Measurements from ENCODE around the gene EPHA3. TPM values are rescaled to one million over a fixed set of nuclear protein-coding genes. Genes with fewer than 3 reads are reported as not detected.

EPHA3 gene
- total and polyA plus RNA-seq, 9 of the 15 experiments (the other 6 are each of a cell fraction or from before 2014, with no cell fraction given) = not detected

DNA sequence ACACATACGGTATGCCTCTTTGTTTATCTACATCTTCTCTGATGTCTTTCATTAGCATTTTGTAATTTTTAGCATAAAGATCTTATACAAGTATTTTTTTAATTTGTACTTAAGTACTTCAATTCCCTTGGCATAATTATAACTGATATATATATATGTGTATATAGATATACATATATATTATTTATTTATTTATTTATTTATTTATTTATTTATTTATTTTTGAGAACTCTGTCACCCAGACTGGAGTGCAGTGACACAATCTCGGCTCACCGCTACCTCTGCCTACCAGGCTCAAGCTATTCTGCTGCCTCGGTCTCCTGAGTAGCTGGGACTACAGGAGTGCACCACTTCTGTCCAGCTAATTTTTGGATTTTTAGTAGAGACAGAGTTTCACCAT, 382.7 kb downstream of the EPHA3 start:
- Histone ChIP-seq H4K20me1 (replicated peaks; ENCODE audit: control insufficient read depth, insufficient read depth, low read length) (no peaks in the 10 kb centered on the region), H2AFZ (ENCODE audit: low read depth, low read length) (no peak overlapping the region), H3K4me3 (no peak overlapping the region), H3K9ac (ENCODE audit: insufficient read depth in 1 of 2, low read depth in 2 of 2, low read length in 2 of 2) (no peak overlapping the region), H3K79me2 (ENCODE audit: control insufficient read depth, insufficient read depth, low read length) (no peaks in the 10 kb centered on the region), H3K4me2 (ENCODE audit: insufficient read depth, low read length) (no peak overlapping the region), H3K27ac (ENCODE audit: extremely low read depth, low read depth, low read length) (no peak overlapping the region), H3K27me3 (ENCODE audit: control insufficient read depth in 2 of 2, insufficient read depth in 2 of 2, low read length in 2 of 2) (no peaks in the 10 kb centered on the region), H3K36me3 (ENCODE audit: control insufficient read depth, insufficient read depth, low read length) (no peaks in the 10 kb centered on the region), H3K9me3 (replicated peaks; ENCODE audit: control insufficient read depth, insufficient read depth, low read depth, low read length) (no peaks in the 10 kb centered on the region), H3K9me1 (ENCODE audit: control insufficient read depth, insufficient read depth, low read length) (no peaks in the 10 kb centered on the region), H3K4me1 (replicated peaks in 1 of 2; ENCODE audit: control insufficient read depth in 2 of 2, insufficient read depth in 2 of 2, low read length in 2 of 2) (no peaks in the 10 kb centered on the region)
- CTCF ChIA-PET (ENCODE audit: low intra/inter-chr PET ratio) = no interaction called here
- no peak for TF ChIP-seq ZC3H4 (CRISPR knock-in tag; IDR thresholded peaks at IDR 0.05; ENCODE audit: borderline replicate concordance)
- no peak for TF ChIP-seq KLF13 (tag; IDR thresholded peaks at IDR 0.05; ENCODE audit: borderline replicate concordance, low read depth)
- TF ChIP-seq, protein P1, sequence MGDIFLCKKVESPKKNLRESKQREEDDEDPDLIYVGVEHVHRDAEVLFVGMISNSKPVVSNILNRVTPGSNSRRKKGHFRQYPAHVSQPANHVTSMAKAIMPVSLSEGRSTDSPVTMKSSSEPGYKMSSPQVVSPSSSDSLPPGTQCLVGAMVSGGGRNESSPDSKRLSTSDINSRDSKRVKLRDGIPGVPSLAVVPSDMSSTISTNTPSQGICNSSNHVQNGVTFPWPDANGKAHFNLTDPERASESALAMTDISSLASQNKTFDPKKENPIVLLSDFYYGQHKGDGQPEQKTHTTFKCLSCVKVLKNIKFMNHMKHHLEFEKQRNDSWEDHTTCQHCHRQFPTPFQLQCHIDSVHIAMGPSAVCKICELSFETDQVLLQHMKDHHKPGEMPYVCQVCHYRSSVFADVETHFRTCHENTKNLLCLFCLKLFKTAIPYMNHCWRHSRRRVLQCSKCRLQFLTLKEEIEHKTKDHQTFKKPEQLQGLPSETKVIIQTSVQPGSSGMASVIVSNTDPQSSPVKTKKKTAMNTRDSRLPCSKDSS (IDR thresholded peaks at IDR 0.05; ENCODE audit: low read depth, partially characterized antibody) = no peak
- DNase-seq (ENCODE audit: extremely low read depth in 1 of 4, low spot score in 3 of 4) = no peak
- no peak for ATAC-seq
- in situ Hi-C loops (cut with MboI) (no loop called here), intact Hi-C loops (cut with micrococcal nuclease) (no loop called here)
- FAIRE-seq = no peak
- POLR2A ChIA-PET = no interaction called here
- WGBS (ENCODE audit: insufficient coverage, low coverage, missing lambda C conversion rate) = 0% methylated on average over 4 of the region's 4 CpGs
- no TSS peak for BruUV-seq (replicated peaks)

DNA sequence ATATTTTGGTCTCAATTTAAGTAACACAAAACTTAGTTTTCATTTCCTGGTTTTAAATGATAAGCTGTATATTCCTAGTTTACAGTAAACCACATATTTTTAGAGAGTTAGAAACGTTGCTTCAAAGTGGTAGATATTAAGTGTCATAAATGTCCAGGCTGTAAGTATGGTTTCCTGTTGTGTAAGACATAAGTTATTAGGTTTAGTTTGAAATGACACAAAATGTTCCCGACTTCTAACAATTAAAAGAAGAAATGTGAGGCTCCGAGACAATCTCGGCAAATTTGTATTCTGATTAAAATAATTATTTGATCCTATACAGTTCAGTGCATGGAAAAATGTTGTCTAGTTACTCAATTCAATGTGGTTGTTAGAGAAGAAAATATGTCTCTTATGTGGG, 387.3 kb downstream of the EPHA3 start:
- Histone ChIP-seq H3K9ac (ENCODE audit: insufficient read depth in 1 of 2, low read depth in 2 of 2, low read length in 2 of 2) (no peak overlapping the region), H3K4me3 (no peak overlapping the region), H2AFZ (ENCODE audit: low read depth, low read length) (no peak overlapping the region), H4K20me1 (replicated peaks; ENCODE audit: control insufficient read depth, insufficient read depth, low read length) (no peaks in the 10 kb centered on the region), H3K27ac (ENCODE audit: extremely low read depth, low read depth, low read length) (no peak overlapping the region), H3K27me3 (ENCODE audit: control insufficient read depth in 2 of 2, insufficient read depth in 2 of 2, low read length in 2 of 2) (no peaks in the 10 kb centered on the region), H3K9me1 (ENCODE audit: control insufficient read depth, insufficient read depth, low read length) (no peaks in the 10 kb centered on the region), H3K9me3 (replicated peaks; ENCODE audit: control insufficient read depth, insufficient read depth, low read depth, low read length) (no peaks in the 10 kb centered on the region), H3K4me1 (replicated peaks in 1 of 2; ENCODE audit: control insufficient read depth in 2 of 2, insufficient read depth in 2 of 2, low read length in 2 of 2) (no peaks in the 10 kb centered on the region), H3K79me2 (ENCODE audit: control insufficient read depth, insufficient read depth, low read length) (no peaks in the 10 kb centered on the region), H3K36me3 (ENCODE audit: control insufficient read depth, insufficient read depth, low read length) (no peaks in the 10 kb centered on the region), H3K4me2 (ENCODE audit: insufficient read depth, low read length) (no peak overlapping the region)
- FAIRE-seq (no peak), ATAC-seq (no peak), DNase-seq (ENCODE audit: extremely low read depth in 1 of 4, low spot score in 3 of 4) (no peak)
- intact Hi-C loops (cut with micrococcal nuclease) = no loop called here
- ChIA-PET CTCF (ENCODE audit: low intra/inter-chr PET ratio) (no interaction called here), POLR2A (no interaction called here)
- BruUV-seq (replicated peaks) = no TSS peak
- WGBS (ENCODE audit: insufficient coverage, low coverage, missing lambda C conversion rate) = 0% methylated on average over 4 of the region's 4 CpGs
- no peak for TF ChIP-seq PRDM10 (IDR thresholded peaks at IDR 0.05; ENCODE audit: partially characterized antibody)
- TF ChIP-seq CC2D1A (IDR thresholded peaks at IDR 0.05) = no peak
- no peak for TF ChIP-seq ZSCAN32 (CRISPR knock-in tag; IDR thresholded peaks at IDR 0.05)
- in situ Hi-C loops (cut with MboI) = no loop called here

Measured in K562 (cell line).